HG03354 (cell line): ENCODE data around the gene NIPSNAP3A.
"Not testable (repeated sequence)": the region's sequence is repeated elsewhere in the genome, so short reads cannot be mapped to it uniquely, and the experiment has no call there.

ENCODE experiments used
- ATAC-seq: cut with Tn5 transposase; IDR thresholded peaks from one replicate; pipeline ENCODE4 v1.9.1; 2021; ENCODE audit warnings: mild to moderate bottlenecking; ENCODE audit not compliant: unreplicated experiment, poor library complexity, severe bottlenecking

The NIPSNAP3A gene

DNA sequence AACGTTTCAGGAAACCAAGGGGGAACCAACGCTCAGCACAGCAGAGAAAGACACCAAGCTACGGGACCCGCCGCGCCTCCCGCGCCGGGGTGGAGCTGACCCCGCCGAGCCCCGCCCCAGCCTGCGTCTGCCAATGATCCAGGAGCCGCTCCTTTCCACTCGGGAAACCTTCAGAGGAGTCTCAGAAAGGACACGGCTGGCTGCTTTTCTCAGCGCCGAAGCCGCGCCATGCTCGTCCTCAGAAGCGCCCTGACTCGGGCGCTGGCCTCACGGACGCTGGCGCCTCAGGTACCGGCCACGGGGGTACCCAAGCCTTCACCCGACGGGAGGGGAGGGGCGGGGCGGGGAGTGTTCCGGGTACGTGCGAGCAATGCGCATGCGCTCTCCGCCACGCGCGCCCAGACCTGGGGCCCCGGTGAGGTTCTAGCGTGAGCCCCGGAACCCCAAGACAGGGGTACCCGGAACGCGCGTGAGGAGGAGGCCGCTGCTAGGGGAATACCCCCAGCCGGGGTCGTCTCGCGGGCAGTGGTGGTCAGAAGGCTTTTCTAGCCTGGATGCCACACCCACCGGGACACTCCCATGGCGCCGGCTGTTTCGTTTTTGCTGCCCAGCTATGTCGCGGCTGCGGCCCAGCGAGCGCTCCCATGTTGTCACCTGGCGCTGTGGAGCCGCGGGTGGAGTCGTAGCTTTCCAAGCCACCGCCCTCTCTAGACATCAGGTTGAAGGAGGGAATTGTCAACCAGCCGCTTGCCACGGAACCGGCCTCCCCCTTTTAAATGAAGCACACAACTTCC is at the start of gene NIPSNAP3A:
Gene NIPSNAP3A (plus strand): TSS at position 119 of the 794 bp plus-strand sequence. CDS start 110 bp downstream, at position 229.
- ATAC-seq: peak; percentile 90

DNA sequence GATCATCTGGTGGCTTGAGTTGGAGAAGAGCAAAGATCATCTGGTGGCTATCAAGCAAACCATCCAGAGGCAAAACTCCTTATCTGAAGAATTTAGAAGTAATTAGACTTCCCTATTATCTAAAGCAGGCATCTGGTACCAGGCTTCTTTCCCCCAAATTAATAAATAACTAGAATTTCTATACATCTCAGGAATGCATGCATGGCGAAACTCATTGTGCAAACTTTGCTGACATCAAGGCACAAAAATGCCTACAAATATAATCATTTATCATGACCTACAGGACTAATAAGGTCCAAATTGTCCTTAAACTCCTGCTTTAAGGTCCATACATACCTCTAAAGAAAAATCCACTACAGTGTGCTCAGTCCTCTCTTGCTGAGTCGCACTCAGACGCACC is 47.2 kb upstream of the NIPSNAP3A start:
- no peak for ATAC-seq

DNA sequence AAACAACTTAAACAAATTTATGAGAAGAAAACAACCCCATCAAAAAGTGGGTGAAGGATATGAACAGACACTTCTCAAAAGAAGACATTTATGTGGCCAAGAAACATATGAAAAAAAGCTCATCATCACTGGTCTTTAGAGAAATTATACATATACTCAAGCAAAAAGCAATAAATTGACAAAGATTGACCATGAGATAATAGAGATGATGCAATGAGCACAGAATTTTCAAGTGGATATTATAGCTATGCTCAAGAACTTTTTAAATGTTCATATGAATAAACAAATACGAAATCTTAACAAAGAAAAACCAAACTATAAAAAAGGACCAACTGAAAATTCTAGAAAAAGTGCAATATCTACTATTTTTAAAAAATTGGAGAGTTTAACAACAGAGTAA is 38.7 kb upstream of the NIPSNAP3A start:
- ATAC-seq: not testable (repeated sequence)

DNA sequence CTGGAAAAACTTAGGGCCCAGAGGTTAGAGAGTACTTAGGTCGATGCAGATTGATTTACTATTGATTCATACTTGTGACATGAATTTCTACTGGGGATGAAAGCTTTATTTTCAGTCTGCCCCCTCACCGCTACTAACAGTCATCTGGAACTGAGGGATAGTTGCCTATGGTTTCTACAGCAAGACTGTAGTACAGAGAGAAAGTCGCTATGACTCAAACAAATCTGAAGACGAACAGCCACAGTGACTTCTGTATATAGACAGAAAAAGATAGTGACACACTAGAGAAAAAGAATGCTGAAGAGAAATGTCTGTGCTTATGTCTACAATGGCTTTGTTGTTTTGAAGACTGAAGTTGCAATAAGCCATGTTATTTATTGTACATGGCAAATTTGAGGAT is 35.9 kb upstream of the NIPSNAP3A start:
- no peak for ATAC-seq

DNA sequence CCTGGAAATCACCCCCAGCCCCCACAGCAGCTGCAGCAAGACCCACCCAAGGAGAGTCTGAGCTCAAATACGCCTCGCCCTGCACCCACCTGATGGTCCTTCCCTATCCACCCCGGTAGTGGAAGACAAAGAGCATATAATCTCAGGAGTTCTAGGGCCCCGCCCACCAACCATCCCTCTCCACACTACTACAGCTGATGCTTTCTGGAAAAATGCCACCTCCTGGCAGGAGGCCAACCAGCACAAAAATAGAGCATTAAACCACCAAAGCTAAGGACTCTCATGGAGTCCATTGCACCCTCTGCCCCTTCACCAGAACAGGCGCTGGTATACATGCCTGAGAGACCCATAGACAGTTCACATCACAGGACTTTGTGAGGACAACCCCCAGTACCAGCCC is 22.5 kb upstream of the NIPSNAP3A start:
- no peak for ATAC-seq

DNA sequence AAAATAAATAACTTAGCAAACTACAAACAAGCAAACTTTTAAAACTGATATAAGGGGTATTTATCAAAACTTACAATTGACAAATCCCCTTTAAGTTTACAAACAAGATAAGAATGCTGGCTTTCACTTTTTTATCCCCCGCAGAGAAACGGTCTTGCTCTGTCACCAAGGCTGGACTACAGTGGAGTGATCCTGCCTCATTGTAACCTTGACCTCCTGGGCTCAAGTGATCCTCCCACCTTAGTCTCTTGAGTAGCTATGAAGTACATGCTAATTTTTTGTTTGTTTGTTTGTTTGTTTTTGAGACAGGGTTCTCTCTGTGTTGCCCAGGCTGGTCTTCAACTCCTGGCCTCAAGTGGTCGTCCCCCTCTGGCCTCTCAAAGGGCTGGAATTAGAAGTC is 9.0 kb upstream of the NIPSNAP3A start:
- ATAC-seq: no peak

DNA sequence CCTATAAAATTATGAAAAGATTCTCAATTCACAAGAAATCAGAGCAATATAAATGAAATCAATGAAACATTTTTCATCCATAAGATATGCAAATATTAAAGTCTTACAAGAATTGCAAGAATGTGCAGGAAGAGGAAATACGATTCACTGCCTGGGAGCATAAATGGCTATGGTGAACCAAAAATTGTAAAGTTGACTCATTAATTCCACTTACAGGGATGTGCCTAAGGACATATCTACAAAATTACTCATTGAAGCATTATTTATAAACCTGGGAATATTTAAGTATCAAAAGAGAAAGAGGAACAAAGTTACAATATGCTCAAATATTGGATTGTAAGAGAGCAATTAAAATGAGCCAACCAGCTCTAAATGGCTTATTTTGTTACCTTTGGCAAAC is 6.9 kb upstream of the NIPSNAP3A start:
- no peak for ATAC-seq

DNA sequence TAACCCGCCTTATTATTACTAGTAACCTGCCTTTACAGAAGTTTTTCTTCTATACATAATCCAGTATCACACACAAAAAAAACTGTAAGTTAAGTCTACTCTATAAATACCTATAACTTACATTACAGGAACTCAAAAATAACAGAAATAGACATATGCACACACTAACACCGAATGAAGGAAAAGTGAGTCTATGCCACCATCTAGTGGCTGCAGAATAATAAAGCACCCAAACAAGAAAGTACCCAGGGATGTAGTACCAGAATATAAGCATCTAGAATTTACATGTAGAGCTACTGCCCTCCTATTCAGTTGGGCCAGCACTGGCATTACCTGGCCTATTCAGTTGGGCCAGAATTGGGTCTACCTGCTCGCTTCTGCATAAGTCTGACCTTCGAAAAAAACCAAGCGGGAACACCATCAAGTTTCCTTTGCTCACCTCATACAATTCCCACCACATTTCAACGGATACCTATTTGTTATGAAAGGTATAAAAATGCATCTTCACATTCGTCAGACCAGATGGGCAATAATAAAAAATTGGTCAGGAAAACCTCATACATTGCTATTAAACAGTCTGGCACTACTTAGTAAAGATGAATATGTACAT is 4.0 kb upstream of the NIPSNAP3A start:
- peak; percentile 47 for ATAC-seq

DNA sequence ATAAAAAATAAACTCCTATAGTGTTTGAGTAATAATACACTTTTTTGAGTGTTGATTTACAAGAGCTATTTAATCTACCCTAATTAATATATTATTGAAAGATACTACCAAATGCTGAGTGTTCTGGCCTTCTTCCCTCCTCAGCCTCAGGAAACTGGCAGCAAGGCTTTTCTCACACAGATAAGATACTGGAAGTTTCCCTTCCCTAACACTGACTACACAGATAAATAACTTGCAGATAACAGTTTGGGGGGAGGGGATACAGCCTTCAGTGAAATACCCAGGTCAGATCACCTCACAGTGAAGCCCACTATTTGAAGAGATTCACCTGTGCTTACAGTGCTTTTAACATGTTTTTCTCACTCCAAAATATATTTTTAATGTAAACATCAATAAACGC is 1.6 kb upstream of the NIPSNAP3A start:
- ATAC-seq: no peak

DNA sequence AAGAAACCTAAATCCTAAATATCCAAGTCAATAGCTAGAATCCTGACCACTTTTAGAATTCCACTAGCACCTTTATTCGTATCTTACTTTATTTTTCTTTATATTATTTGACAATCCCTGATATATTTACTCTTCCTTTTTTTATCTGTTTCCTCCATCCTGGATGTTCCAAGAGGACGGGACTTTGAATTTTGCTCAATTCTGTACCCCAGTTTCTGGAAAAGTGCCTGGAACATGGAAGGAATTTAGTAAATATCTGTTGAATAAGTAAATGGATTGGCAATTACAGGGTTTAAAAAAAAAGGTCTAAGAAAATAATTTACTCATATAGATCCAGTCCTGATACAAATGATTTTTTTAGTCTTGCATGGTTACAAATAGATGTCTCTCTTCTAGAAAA is 1.2 kb upstream of the NIPSNAP3A start:
- no peak for ATAC-seq

DNA sequence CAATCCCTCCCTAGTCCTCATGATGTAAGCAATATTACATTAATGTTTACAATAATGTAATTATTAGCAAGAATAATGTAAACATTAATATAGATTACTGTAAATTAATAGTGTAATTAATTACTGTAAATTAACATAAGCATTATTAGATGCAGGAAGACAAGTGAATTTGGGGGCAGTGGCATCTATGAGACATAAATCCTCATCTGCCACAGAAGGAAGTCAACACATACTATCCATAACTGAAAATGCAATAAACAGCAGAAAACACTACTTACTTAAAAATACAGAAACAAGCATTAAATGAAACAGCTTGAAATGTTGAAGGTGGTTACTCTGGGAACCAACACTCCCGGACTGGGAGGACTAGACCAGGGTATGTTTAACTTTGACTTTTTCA is 685 bp upstream of the NIPSNAP3A start:
- ATAC-seq: no peak

DNA sequence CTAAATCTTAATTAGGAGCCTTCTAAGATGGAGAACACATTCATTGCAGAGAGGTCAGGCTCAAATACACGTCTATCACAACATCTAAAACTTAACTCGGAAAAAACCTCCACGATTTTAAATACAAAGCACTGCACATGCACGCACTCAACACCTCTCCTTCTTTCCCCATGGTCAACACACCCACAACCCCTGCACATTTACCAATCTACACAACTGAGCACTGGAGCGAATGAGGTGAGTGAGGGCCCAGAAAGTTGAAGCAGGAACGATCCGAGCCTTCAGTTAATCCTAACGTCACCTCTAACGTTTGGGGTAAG is 278 bp upstream of the NIPSNAP3A start:
- peak; percentile 30 for ATAC-seq

DNA sequence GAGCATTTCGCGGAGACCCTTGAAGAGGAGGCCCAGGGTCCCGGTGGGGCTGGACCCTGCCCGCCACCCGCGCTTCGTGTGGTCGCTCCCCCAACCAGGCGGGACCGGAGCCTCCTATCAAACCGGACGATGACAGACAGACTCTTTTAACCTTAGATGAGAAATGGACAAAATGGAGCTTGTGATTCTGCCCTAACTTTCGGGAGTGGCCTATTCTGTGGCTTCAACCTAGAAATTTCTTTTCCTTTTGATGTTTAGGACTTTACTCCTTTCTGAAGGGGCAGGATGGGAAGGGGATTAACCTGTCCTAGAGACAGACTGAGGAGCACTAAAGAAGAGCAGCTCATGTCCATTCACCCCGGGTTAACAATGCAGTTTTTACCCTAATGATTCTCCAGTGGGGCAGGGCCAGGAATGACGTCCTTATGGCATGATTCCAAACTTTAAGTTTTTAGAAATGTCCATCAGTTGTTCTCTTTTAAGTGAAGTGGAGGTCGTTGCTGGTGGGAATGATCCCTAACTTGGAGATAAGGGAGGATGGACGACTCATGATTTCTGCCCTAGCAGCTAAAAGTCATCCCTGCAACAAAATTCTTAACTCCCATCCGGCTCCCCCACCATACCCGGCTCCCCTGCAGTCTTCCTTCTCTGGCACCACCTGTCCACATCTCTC is 1.0 kb downstream of the NIPSNAP3A start:
- ATAC-seq: peak; percentile 4

DNA sequence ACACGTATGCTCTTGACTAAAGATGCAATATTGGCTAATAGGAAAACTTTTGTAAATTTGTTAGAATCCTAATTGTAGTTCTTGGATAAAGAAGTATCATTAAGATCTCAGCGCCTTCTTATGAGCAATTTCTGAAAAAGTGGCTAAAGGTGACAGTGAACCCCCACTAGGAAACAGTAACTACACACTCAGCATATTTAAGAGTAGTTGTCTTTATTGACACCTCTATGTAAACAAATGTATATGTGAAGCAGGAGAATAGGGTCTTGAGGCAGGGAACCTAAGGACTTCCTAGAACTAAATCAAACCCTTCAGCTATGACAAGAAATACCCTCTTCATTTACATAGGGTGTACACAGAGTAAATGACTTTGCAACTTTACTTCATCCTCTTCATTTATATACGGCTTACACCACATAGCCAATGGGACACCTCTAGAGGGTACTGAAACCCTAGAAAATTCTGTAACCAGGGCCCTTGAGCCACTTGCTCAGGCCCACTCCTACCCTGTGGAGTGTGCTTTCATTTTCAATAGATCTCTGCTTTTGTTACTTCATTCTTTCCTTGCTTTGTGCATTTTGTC is 2.8 kb downstream of the NIPSNAP3A start:
- ATAC-seq: peak; percentile 8

DNA sequence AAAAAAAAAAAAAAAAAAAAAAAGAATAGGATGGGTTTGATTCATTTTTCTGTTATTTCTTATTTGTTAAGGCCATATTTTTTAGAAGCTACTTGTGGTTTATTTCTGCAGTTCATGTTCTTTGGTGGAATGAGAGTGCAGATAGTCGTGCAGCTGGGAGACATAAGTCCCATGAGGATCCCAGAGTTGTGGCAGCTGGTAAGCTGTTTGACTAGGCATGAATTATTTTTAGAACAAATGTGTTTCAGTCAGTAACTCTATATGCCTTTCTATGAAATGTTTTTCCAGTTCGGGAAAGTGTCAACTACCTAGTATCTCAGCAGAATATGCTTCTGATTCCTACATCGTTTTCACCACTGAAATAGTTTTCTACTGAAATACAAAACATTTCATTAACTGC is 11.5 kb downstream of the NIPSNAP3A start:
- ATAC-seq: no peak

DNA sequence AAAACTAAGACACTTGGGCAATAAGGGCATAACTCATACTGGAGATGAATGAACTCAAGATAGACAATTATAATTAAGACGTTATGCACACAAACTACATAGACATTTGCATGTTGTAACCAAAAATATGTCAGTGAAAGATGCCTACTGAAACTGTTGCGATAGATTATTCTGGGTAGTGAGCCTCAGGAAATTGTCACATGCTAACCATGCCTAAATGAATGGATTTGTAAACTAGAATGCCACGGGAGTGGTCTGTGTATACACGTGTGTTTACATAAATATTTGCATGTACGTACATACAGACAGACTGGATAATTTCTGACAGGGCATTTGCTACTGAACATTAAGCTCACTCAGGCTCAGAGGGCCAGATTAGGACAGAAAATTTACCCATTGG is 17.7 kb downstream of the NIPSNAP3A start:
- peak; percentile 52 for ATAC-seq

DNA sequence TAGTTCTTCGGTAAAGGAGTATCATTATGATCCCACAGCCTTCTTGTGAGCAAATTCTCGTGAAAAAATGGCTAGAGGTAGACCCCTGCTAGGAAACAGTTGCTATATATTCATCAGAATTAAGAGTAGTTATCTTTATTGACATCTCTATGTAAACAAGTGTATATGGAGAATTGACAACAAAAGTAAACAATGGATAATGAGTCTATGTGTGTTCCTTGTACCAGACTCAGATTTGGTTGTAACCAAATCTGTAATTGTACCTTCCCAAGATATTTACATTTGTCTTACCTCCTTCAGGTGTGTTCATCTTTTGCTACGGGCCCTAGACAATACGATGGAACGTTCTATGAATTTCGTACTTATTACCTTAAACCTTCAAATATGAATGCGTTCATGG is 18.5 kb downstream of the NIPSNAP3A start:
- ATAC-seq: no peak

DNA sequence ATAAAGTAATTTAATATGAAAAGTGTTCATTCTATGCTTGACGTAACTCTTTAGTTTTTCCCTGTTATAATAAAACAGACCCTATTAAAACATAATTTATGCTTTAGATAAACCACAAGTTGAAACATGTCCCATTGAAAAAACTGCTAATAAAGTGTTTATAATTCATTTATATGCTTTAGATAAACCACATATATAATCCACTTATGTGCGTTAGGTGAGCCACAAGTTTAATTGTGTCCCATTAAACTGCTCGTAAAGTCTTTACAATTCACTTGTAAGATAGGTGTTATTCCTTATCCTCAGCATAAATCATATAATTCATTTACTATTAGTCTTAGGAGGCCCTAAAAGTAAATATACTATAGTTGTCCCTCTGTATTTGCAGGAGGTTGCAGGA is 20.0 kb downstream of the NIPSNAP3A start:
- ATAC-seq: no peak

DNA sequence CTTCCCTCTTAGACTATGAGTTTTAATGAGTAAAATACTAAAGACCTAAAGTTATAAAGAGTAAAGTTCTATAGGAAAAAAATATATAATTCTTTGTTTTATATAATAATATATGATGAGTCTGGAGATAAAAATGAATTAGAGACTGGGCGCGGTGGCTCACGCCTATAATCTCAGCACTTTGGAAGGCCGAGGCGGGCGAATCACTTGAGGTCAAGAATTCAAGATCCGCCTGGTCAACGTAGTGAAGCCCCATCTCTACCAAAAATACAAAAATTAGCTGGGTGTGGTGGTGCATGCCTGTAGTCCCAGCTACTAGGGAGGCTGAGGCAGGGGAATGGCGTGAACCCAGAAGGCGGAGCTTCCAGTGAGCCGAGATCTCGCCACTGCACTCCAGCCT is 21.5 kb downstream of the NIPSNAP3A start:
- not testable (repeated sequence) for ATAC-seq

DNA sequence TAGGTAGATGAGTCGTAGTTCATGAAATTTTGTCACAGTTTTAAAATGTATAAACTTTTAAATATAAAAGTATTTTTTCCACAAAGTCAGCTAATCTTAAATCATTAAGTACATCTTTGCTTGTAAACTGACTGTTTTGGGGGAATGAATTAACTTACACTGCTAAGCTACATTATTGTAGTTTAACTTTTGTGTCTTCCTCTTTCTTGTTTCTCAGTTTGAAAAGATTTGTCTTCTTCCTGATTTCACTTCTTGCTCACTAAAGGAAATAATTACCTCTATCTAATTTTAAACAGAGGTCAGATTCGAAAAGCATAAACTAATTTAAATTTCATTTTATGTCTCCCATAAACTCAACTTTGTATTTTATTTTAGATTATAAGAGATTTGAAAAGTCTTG is 22.2 kb downstream of the NIPSNAP3A start:
- ATAC-seq: no peak
